Breast epithelium (tissue), 3 donors: ENCODE results near the gene MBD5.

Source experiments
- CTCF ChIP-seq, 3 donors: fragments of 450-650 bp; IDR thresholded peaks; one replicate each; pipeline ENCODE4 v1.5.1; 2016 to 2017; ENCODE audit warnings: antibody characterized with exemption in 3 of 3, mild to moderate bottlenecking in 3 of 3, moderate library complexity in 3 of 3
- POLR2A ChIP-seq: fragments of 450-650 bp; IDR thresholded peaks from one replicate; pipeline ENCODE4 v1.6.1; 2016; ENCODE audit warnings: antibody characterized with exemption, mild to moderate bottlenecking, moderate library complexity
- POLR2AphosphoS5 ChIP-seq, 3 donors: sonication (generic); formaldehyde crosslinking; IDR thresholded peaks; one replicate each; pipeline ENCODE4 v1.6.1; 2017; ENCODE audit warnings: antibody characterized with exemption in 3 of 3

GRCh38 chr2:148240838-148241237, 219.9 kb downstream of the MBD5 start:
- TF ChIP-seq POLR2A: no peak
- TF ChIP-seq CTCF (IDR thresholded peaks at IDR 0.05): no peak
- TF ChIP-seq POLR2AphosphoS5 (IDR thresholded peaks at IDR 0.05): no peak
